Upper lobe of left lung (tissue), 6 donors: ENCODE data around the gene TICAM2. TPM values are rescaled to one million over a fixed set of nuclear protein-coding genes. Genes with fewer than 3 reads are reported as not detected.

ENCODE experiments used
- ATAC-seq, 2 donors: fragments of 200-7000 bp; cut with Tn5 transposase; one replicate each; pipeline ENCODE4 v1.9.1; 2022; ENCODE audit warnings: mild to moderate bottlenecking in 2 of 2, moderate library complexity in 2 of 2; ENCODE audit not compliant: low FRiP score in 2 of 2
- DNase-seq, 2 donors: peaks; one replicate each; pipeline ENCODE4 v3.0.0-alpha.2; 2019 to 2020
- H3K27ac ChIP-seq, 4 donors: fragments of 200-600 bp; sonication (generic); one replicate each; pipeline ENCODE4 v1.5.1; 2016 to 2019
- H3K27me3 ChIP-seq, 4 donors: fragments of 200-600 bp; sonication (generic); one replicate each; pipeline ENCODE4 v1.5.1; 2017 to 2019
- H3K36me3 ChIP-seq, 4 donors: fragments of 200-600 bp; sonication (generic); one replicate each; pipeline ENCODE4 v1.5.1; 2016 to 2019
- H3K4me1 ChIP-seq, 4 donors: fragments of 200-600 bp; sonication (generic); one replicate each; pipeline ENCODE4 v1.5.1; 2018 to 2019
- H3K4me3 ChIP-seq, 4 donors: fragments of 200-600 bp; sonication (generic); one replicate each; pipeline ENCODE4 v1.5.1; 2017 to 2019; ENCODE audit warnings: mild to moderate bottlenecking in 2 of 4, moderate library complexity in 1 of 4
- H3K9me3 ChIP-seq, 4 donors: fragments of 200-600 bp; sonication (generic); one replicate each; pipeline ENCODE4 v1.5.1; 2018 to 2019
- CTCF ChIP-seq, 6 experiments: fragments of 450-650 bp in 4 of 6; fragments of 200-600 bp in 2 of 6; sonication (generic) in 2 of 6; IDR thresholded peaks; one replicate each; pipeline ENCODE4 v1.5.1; 2016 to 2019; ENCODE audit warnings: antibody characterized with exemption in 6 of 6
- EP300 ChIP-seq, 4 donors: sonication (generic); formaldehyde crosslinking; IDR thresholded peaks; one replicate each; pipeline ENCODE4 v1.5.1; 2017; ENCODE audit warnings: antibody characterized with exemption in 4 of 4, control low read depth in 2 of 4
- POLR2A ChIP-seq, 4 donors: fragments of 450-650 bp; IDR thresholded peaks; one replicate each; pipeline ENCODE4 v1.5.1; 2016 to 2017; ENCODE audit warnings: antibody characterized with exemption in 4 of 4, mild to moderate bottlenecking in 2 of 4
- POLR2AphosphoS5 ChIP-seq, 2 donors: sonication (generic); formaldehyde crosslinking; IDR thresholded peaks; one replicate each; pipeline ENCODE4 v1.5.1; 2017; ENCODE audit warnings: antibody characterized with exemption in 2 of 2
- WGBS, 2 donors: methylation state at CpG; one replicate each; pipeline ENCODE4 v1.1.5; 2017 to 2018; 5-methylcytosine and 5-hydroxymethylcytosine counted together
- total RNA-seq, 6 donors: library from RNA; depleted of rRNA in 4 of 6; stranded (reverse); fragments of >200 nt in 4 of 6; gene quantifications; one replicate each; pipeline versions ENCODE4 v1.1.0 to v1.2.1, GENCODE V29; 2016 to 2021
- donor health status: DM: no; HTN: no; CAD: no; lungs with moderate emphysema.
- donor health status: DM: no; HTN: yes; CAD: no; lungs with severe emphysema.

TICAM2 gene
- total RNA-seq, 6 donors from 2014 or later: 0.30 to 6.7 (median 1.8) TPM

- Histone ChIP-seq H3K27ac (no peak overlapping the region), H3K36me3 (peaks cover 0 to 17% (median 0%) of the 10 kb centered on the region in 4 donors), H3K27me3 (no peaks in the 10 kb centered on the region), H3K4me1 (peaks cover 23 to 68% (median 44%) of the 10 kb centered on the region in 4 donors), H3K9me3 (no peaks in the 10 kb centered on the region), H3K4me3 (no peak overlapping the region)
- TF ChIP-seq POLR2AphosphoS5 (IDR thresholded peaks at IDR 0.05) (no peak), CTCF (IDR thresholded peaks at IDR 0.05) (no peak), EP300 (IDR thresholded peaks at IDR 0.05) (no peak), POLR2A (IDR thresholded peaks at IDR 0.05) (no peak)
- no peak for DNase-seq
- WGBS, 2 donors: 50 to 74% methylated on average over 1 of the region's 1 CpG
- ATAC-seq: no peak
These were observed 70.4 kb downstream of the TICAM2 start for GRCh38 chr5:115531787-115532367.

- Histone ChIP-seq H3K27ac (no peak overlapping the region), H3K36me3 (peaks cover 0 to 16% (median 0%) of the 10 kb centered on the region in 4 donors), H3K9me3 (no peaks in the 10 kb centered on the region), H3K27me3 (no peaks in the 10 kb centered on the region), H3K4me3 (no peak overlapping the region), H3K4me1 (peaks cover 20 to 68% (median 43%) of the 10 kb centered on the region in 4 donors)
- DNase-seq (no peak), ATAC-seq (no peak)
- TF ChIP-seq EP300 (IDR thresholded peaks at IDR 0.05) (no peak), POLR2AphosphoS5 (IDR thresholded peaks at IDR 0.05) (no peak), CTCF (IDR thresholded peaks at IDR 0.05) (no peak), POLR2A (IDR thresholded peaks at IDR 0.05) (no peak)
- 94 to 96% methylated on average over 3 of the region's 3 CpGs for WGBS, 2 donors
These were observed 70.9 kb downstream of the TICAM2 start for GRCh38 chr5:115531380-115531779.

DNA sequence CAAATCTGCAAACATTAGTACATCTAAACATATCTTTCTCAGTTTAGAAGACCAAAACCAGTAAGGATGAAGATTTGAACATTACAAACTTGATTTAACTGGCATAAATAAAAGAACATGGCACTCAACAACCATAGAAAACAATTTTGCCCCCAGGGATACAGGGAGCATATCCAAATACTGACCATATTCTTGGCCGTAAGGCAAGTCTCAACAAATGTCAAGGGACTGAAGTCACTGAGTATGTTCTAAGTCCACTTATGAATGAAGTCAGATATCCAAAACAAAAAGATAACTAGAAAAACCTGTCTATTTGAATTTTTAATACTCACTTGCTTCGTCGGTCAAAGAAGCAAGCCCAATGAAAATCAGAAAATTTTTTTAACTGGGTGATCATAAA lies 71.9 kb downstream of the TICAM2 start:
- TF ChIP-seq POLR2A (IDR thresholded peaks at IDR 0.05) (no peak), POLR2AphosphoS5 (IDR thresholded peaks at IDR 0.05) (no peak), EP300 (IDR thresholded peaks at IDR 0.05) (no peak), CTCF (IDR thresholded peaks at IDR 0.05) (no peak)
- 60 to 78% methylated on average over 3 of the region's 3 CpGs for WGBS, 2 donors
- H3K27ac ChIP-seq: no peak overlapping the region
- H3K36me3 ChIP-seq: peaks cover 0 to 13% (median under 1%) of the 10 kb centered on the region in 4 donors
- peak in 1 of 2 donors; percentile 71 for ATAC-seq
- H3K4me1 ChIP-seq: peaks cover 16 to 59% (median 38%) of the 10 kb centered on the region in 4 donors
- H3K9me3 ChIP-seq: no peaks in the 10 kb centered on the region
- H3K27me3 ChIP-seq: no peaks in the 10 kb centered on the region
- no peak for DNase-seq
- H3K4me3 ChIP-seq: no peak overlapping the region

Other genes starting within 250 kb of the TICAM2 start
- 10 to 100 TPM in 5 of 6 donors, 1 to 10 TPM in 1; 9.7 to 39.8 (median 24.5) TPM for gene FEM1C, start 57.7 kb downstream of the TICAM2 start, total RNA-seq
- gene TMED7, start 23.6 kb upstream of the TICAM2 start, total RNA-seq: 100 to 1,000 TPM in 3 of 6 donors, 10 to 100 TPM in 3; 16.8 to 116 (median 99.6) TPM
- 10 to 100 TPM in 1 of 6 donors, 1 to 10 TPM in 5; 2.3 to 14.4 (median 6.9) TPM for gene CDO1, start 214.2 kb upstream of the TICAM2 start, total RNA-seq
- gene ATG12, start 239.1 kb upstream of the TICAM2 start, total RNA-seq: 10 to 100 TPM; 28.3 to 63.0 (median 33.0) TPM
- 10 to 100 TPM in 5 of 6 donors, 1 to 10 TPM in 1; 8.9 to 81.1 (median 46.5) TPM for gene AP3S1, start 239.5 kb upstream of the TICAM2 start, total RNA-seq